Fibroblast of the aortic adventitia (primary cell): ENCODE results near the gene PRDM11. TPM values are rescaled to one million over a fixed set of nuclear protein-coding genes. Genes with fewer than 3 reads are reported as not detected.
A peak's percentile ranks its signal among the peaks of the same experiment; 100 is the strongest.

Experiments used
- DNase-seq: peaks from one replicate; pipeline ENCODE4 v3.0.0-alpha.2; 2010; ENCODE audit warnings: low read depth
- H3K4me3 ChIP-seq: 2 replicates; pipeline ENCODE4 v1.5.1; 2011; ENCODE audit warnings: low read depth, mild to moderate bottlenecking, control low read depth, low read length, moderate library complexity
- CTCF ChIP-seq: IDR thresholded peaks from 2 replicates; pipeline ENCODE4 v1.5.1; 2011; ENCODE audit warnings: mild to moderate bottlenecking, low read length, control low read depth, inconsistent platforms; ENCODE audit not compliant: insufficient read depth
- total RNA-seq: library from RNA; depleted of rRNA; stranded (reverse); fragments of >200 nt; gene quantifications from 2 replicates; pipeline ENCODE4 v1.2.3, GENCODE V29; 2012; ENCODE audit warnings: low replicate concordance

Gene PRDM11
- total RNA-seq, 1 donor, result 5.3 TPM

DNA sequence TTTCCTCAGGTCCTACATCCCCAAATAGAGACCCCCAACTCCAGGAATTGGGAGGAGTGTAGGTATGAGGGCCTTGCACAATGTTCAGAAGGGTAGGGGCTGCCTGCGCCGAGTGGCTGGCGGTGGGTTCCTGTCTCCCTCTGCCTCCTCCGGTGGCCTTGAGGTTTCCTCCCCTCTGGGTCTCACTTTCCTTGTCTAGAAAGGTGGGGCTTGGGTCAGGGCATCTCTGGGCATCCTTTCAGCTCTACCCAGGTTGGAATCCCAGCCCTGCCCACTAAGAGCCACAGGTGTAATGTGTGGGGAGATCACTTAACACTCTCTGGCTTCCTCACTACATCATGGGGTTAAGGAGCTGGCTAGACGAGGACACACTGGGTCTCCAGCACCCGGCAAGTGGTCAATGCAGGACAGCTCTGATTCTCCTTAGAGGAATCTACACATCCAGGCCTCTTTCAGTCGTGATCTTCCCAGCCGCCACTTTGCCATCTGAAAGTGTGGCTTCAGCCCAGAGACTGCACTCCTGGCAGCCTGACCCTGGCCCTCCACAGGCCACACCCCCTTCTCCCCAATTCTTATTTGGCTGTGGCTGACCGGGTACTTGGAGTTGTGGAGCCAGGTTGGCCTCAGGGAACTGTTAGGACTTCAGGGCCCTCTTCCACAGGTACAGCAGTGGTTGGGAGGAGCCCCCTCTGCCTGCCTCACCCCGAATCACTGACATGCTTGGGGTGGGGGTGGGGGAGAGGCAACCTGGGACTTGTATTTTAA lies 22.1 kb downstream of the PRDM11 start:
- H3K4me3 ChIP-seq, result no peak overlapping the region
- no peak for DNase-seq
- no peak for TF ChIP-seq CTCF

- DNase-seq, result peak; percentile 15
- H3K4me3 ChIP-seq, result no peak overlapping the region
- no peak for TF ChIP-seq CTCF
Measured at GRCh38 chr11:45169310-45170072, 23.1 kb downstream of the PRDM11 start.

GRCh38 chr11:45170484-45170883 lies 24.0 kb downstream of the PRDM11 start:
- no peak for DNase-seq
- no peak overlapping the region for H3K4me3 ChIP-seq
- TF ChIP-seq CTCF, result no peak

DNA sequence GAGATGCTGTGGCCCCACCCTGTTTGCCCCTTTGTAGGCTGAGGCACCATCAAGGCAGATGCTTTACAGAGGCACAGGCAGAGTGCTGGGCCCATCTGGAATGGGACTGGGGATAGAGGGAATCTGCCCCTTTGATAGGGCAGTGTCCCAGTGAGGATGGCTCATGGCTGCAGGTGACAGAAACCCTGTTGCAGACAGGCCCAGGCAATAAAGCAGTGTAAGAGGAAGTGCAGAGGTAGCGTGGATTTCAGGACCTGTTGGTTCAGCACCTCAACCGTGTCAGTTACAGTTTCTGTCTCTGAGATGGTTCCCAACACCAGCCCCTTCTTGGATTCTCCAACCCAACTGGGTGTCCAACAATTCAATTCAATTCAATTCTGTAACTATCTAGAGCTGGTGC lies 25.1 kb downstream of the PRDM11 start:
- no peak for DNase-seq
- H3K4me3 ChIP-seq, result no peak overlapping the region
- no peak for TF ChIP-seq CTCF

GRCh38 chr11:45173064-45173463 lies 26.6 kb downstream of the PRDM11 start:
- no peak overlapping the region for H3K4me3 ChIP-seq
- no peak for DNase-seq
- TF ChIP-seq CTCF, result no peak

DNA sequence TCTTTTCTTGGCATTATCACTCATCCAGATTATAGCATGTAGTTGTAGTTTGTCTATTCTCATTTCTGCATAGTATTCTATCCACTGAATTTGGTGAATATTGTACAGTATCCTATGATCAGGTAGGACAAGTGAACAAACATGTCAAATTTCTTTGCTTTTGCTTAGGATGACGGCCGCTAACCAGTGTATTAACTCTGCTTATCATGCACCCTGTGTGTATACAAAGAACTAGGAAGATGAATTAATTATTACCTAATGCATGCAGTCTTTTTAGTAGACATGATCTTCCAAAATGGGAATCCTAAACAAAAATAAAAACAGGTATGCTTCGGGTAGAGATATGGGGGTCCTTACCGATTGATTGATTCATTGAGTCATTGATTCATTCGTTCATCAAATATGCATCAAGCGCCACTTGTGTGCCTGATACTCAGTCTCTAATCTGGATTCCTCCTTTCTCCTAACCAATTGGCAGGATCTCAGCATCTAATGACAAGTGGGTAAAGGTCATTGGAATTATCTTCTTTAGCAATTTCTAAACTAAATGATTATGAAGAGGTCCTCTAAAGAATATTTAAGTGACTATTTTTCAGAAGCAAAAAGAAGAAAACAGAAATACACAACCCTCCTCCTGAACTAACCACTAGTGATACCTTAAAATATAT lies 27.9 kb downstream of the PRDM11 start:
- no peak for DNase-seq
- no peak overlapping the region for H3K4me3 ChIP-seq
- TF ChIP-seq CTCF, result no peak
